Germinal center (tissue), 1 donor: ENCODE data around the gene NDUFA13.

Experiments
- DNase-seq: peaks from one replicate; pipeline ENCODE4 v3.0.0; 2012; ENCODE audit warnings: mixed read lengths, low spot score

The NDUFA13 gene

DNA sequence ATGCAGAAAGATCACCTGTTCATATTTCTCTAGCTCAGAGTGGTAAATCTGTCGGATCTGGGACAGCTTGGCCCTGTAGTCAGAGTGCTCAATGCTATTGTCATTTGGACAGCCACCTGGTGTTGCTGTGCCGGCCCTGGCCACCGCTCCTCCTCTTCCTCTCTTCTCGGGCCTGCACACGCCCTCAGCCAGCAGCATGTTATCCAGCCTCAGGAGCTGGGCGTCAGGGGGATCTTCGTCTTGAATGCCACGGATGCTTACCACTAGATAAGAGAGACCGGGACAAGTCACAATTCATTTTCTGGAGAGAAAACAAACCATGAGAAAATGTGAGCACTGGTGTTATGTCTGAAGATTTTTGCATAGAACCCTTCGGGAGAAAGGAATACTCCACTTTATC lies 54.5 kb downstream of the NDUFA13 start:
- DNase-seq, result no peak

DNA sequence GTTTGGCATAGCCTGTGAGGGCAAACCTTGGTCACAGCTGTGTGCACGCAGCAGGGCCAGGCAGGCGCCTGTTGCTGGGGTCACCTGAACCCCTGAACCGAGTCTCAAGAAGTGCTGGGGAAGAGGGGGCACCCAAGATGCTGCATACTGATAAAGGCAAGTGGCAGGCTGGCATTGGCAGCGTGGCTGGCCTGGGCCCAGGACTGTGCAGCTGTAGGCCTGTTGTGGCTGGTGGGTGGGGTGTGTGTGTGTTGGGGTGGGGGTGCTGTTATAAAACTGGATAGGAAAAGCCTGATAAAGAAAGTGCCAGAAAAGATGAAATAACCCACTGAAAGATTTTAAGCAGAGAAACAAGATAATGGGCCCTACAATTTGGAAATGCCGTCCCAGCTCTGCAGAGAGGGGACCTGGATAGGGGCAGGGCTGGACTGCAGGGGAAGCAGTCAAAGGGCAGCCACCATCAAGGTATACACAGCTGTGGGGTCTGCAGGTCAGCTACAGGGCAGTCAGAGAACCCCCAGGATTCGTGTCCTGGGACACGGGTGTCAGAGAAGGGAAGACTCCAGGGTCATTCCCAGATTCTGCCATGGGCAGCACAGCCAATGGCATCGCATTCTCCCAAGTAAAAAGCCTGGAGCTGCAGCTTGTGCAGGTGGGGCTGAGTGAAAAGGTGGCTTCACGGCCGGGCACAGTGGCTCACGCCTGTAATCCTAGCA lies 55.2 kb downstream of the NDUFA13 start:
- DNase-seq, result no peak

- no peak for DNase-seq
These were observed 59.4 kb downstream of the NDUFA13 start for GRCh38 chr19:19575411-19575810.
